ENCODE data around the gene MOB2.
A peak's percentile ranks its signal among the peaks of the same experiment; 100 is the strongest.

The MOB2 gene

GRCh38 chr11:1470681-1471611, 15.6 kb downstream of the MOB2 start:
- no peak for DNase-seq

GRCh38 chr11:1469911-1470680, 16.5 kb downstream of the MOB2 start:
- no peak for DNase-seq

- DNase-seq, result no peak
Observed at GRCh38 chr11:1469287-1469910, 17.2 kb downstream of the MOB2 start.

- no peak for DNase-seq
Observed at GRCh38 chr11:1468473-1469066, 18.0 kb downstream of the MOB2 start.

GRCh38 chr11:1468002-1468401, 18.6 kb downstream of the MOB2 start:
- DNase-seq, result no peak

GRCh38 chr11:1467270-1467669, 19.3 kb downstream of the MOB2 start:
- DNase-seq, result no peak

DNA sequence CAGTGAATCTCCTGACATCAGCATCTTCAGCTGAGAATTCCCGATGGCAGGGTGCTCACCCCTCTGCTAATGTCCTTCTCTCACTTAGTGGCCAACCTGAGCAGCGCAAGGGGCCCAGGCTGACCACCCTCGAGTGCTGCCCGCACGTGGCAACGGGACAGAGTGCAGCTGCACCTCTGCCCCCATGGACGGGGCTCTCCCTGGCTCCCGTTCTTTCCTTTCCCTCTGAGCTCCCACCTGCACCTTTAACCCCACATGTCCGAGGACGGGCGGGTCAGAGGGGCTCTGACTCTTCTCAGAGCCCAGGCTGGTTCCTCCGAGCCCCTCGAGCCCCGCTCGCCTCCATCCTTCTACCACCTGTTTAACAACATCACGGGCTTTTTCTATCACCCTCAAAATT, 19.8 kb downstream of the MOB2 start:
- DNase-seq, result no peak

DNA sequence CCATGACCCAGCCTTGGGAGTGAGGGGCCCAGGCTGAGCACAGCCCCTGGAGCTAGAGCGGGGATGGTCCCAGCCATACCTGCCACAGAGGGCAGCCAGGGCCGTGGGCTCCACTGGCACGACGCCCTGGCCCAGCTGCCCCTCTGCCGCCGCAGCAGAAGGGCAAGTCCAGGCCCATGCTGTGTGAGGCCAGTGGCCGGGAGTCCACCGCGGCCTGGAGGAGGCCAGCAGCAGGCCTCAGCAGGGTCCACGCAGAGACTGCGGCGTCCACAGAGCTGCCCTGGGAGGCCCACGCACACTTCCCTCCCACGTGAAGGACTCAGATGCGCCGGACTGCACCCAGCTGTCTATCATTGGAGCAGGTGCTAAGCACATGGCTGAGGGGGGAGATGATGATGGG, 23.5 kb downstream of the MOB2 start:
- no peak for DNase-seq

DNA sequence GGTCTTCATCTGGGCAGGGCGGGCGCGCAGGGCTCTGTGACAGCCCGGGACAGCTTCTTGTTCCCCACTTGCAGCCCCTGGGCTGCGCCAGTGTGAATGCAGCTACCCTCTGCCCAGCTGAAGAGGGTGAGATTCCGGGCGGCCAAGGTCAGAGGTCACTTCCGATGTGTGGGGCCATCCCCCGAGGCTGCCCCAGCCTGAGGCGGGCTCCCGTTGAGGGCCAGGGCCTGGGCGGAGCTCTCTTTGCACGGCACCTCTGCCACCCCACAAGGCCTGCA, 23.9 kb downstream of the MOB2 start:
- no peak for DNase-seq

- no peak for DNase-seq
Observed at GRCh38 chr11:1461826-1462697, 24.5 kb downstream of the MOB2 start.

DNA sequence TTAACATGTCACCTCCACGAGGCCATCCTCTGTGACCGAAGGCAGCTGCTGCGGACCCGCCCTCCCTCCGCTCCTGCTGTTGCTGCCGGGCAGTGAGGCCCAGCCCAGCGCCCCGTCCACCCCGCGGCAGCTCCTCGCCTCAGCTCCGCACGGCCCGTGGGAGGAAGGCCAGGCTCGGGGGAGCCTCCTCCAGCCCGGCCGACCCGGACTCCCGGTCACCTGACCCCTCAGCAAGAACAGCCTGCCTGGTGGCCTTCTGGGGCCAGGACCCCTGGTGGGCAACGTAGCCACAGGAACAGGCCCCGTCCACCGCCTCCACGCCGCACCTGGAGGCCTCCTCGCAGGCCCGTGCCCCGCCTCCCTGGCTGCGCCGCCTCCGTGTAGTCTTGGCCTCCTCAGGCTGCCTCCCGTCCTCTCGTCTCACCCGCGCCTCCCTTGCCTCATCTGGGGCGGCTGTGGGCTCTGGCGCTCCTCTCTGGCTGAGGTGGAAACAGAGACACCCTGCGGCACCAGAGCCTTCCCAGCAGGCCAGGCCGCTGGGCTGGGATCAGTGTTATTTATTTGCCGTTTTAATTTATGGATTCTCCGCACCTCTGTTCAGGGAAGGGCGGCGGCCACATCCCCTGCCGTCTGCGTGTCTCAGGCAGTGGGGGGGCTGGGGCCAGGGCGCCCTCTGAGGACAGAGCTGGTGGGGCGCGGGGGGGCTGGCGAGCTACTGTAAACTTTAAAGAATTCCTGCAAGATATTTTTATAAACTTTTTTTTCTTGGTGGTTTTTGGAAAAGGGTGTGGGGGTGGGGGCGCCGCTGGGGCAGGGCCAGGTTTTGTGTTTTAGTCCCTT, 25.4 kb downstream of the MOB2 start:
- DNase-seq, result no peak

DNA sequence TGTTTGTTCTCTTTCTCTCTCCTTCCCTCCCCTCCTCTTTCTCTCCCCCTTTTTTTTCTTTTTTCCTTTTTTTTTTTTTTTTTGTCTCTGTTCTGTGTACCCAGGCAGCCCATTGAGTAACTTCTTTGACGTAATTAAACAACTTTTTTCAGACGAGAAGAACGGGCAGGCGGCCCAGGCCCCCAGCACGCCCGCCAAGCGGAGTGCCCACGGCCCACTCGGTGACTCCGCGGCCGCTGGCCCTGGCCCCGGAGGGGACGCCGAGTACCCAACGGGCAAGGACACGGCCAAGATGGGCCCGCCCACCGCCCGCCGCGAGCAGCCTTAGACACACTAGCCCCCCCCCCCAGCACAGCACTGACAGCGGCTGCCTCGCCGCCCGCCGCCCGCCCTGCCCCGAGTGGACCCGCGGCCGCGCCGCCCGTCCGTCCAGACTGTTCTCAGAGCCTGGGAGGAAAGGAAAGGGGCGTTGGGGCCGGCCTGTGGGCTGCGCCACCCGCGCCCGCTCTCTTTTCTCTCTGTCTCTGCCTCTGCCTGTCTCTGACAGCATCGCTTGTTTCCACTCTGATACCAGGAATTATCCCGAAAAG, 26.1 kb downstream of the MOB2 start:
- no peak for DNase-seq

- DNase-seq, result no peak
Observed at GRCh38 chr11:1459764-1460395, 26.7 kb downstream of the MOB2 start.

GRCh38 chr11:1459219-1459575, 27.4 kb downstream of the MOB2 start:
- DNase-seq, result no peak

DNA sequence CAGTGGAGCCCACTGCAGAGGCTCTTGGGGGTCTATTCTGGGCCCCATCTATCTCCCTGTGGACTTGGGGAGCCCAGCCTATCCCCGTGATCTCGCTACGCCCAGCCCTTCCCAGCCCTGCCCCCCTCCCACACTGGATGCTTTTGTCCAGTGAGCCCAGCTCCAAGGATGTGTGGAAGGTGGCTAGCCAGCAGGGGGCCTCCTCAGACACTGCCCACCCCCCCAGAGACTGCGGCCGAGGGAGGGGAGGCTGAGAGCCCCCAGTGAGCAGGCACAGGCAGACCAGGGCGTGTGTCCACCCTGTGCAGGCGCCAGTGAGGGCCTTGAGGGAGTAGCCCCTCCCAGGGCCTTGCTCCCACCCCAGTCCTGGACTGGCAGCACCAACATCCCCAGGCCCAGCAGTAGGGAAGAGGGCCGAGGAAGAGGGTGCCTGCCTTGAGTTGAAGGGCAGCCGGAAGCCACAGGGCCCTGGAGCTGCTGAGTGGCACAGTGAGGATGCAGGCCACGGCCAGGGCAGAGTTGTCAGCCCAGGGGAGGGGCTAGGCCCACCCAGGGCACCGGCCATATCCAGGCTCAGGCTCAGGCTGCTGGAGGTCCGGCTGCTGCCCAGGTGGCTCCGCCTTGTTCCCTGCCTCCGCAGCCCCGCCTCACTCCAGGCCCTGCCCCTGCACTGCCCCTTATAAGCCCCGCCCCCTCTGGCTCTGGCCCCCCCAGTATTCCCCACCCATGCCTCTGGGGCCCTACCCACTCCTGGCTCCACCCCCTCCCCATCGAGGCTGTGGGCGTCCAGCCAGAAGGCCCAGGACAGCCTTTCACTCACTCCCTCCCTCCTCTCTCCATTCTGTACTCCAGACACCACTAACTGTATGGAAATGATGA, 28.0 kb downstream of the MOB2 start:
- DNase-seq, result peak; percentile 82

GRCh38 chr11:1457856-1458255, 28.7 kb downstream of the MOB2 start:
- DNase-seq, result no peak

DNA sequence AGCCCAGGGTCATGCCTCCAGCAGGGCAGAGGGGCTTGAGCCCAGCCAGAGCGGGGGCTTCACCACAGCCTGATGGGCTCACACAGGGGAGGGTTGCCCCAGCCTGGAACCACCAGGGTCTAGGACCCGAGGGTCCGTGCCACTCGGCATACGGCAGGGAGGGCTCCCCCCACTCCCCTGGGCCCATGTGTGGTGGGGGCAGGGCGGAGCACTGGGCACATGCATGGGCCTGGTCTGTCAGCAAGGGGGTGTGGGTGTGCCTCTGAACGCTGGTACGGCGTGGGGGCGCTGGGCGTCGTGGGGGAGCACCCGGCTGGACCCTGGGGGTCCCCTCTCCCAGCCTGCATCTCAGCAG, 29.3 kb downstream of the MOB2 start:
- no peak for DNase-seq

- no peak for DNase-seq
Observed at GRCh38 chr11:1456596-1457325, 29.8 kb downstream of the MOB2 start.

DNA sequence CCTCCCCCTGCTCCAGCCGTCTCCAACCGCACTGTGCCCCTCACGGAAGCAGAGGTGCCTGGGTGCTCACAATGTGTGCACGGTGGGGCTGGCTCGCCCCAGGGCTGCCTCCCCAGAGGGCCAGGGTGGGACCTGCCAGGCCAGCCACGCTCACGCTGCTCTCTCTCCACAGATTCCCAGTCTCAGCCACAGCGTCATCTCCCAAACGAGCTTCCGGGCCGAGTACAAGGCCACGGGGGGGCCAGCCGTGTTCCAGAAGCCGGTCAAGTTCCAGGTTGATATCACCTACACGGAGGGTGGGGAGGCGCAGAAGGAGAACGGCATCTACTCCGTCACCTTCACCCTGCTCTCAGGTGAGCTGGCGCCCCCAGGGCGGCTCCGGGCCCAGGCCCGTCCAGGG, 30.4 kb downstream of the MOB2 start:
- DNase-seq, result no peak
